OCI-LY1 (cell line): ENCODE data around the gene RAB30.

ENCODE experiments used
- CTCF ChIP-seq: fragments of 200-600 bp; sonication (generic), shearing (Covaris generic); IDR thresholded peaks from 2 replicates; pipeline ENCODE4 v1.5.1; 2017; ENCODE audit warnings: mild to moderate bottlenecking, antibody characterized with exemption, low read length, moderate library complexity, mixed read lengths
- EZH2 ChIP-seq: fragments of 200-600 bp; sonication (generic), shearing (Covaris generic); IDR thresholded peaks from 2 replicates; pipeline ENCODE4 v1.8.0; 2017; ENCODE audit warnings: borderline replicate concordance, mixed run types, mild to moderate bottlenecking, antibody characterized with exemption, low read length, moderate library complexity, mixed read lengths

DNA sequence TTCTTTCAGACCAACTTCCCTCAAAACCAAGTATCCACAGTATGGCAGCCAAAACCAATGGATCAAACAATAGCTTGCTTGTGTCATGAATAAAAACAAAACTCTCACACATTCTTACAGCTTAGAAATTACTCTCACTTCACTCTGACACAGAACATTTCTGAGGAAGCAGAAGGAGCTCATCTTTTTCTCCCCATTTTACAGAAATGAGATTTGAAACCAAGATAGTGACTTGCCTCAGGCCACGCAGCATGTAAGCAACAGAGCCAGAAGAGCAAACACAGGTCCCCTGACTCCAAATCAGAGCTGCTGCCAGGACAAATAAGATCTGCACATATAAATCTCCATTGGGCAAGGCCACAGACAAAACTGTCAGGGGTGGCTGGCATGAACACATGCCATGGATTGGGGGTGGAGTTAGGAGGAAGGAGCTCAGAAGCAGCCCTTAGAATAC is 64.8 kb downstream of the RAB30 start:
- no peak for TF ChIP-seq CTCF
- TF ChIP-seq EZH2: no peak
